ENCODE results near the gene MRPL51.
"Not testable (repeated sequence)": the region's sequence is repeated elsewhere in the genome, so short reads cannot be mapped to it uniquely, and the experiment has no call there.

GRCh38 chr12:6477601-6478377, 15.3 kb downstream of the MRPL51 start:
- not testable (repeated sequence) for TF ChIP-seq POLR2A (IDR thresholded peaks at IDR 0.05); EP300 (IDR thresholded peaks at IDR 0.05; ENCODE audit: low read depth)
- TF ChIP-seq, protein P1, sequence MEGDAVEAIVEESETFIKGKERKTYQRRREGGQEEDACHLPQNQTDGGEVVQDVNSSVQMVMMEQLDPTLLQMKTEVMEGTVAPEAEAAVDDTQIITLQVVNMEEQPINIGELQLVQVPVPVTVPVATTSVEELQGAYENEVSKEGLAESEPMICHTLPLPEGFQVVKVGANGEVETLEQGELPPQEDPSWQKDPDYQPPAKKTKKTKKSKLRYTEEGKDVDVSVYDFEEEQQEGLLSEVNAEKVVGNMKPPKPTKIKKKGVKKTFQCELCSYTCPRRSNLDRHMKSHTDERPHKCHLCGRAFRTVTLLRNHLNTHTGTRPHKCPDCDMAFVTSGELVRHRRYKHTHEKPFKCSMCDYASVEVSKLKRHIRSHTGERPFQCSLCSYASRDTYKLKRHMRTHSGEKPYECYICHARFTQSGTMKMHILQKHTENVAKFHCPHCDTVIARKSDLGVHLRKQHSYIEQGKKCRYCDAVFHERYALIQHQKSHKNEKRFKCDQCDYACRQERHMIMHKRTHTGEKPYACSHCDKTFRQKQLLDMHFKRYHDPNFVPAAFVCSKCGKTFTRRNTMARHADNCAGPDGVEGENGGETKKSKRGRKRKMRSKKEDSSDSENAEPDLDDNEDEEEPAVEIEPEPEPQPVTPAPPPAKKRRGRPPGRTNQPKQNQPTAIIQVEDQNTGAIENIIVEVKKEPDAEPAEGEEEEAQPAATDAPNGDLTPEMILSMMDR (IDR thresholded peaks at IDR 0.05), result not testable (repeated sequence)
